GM21360 (cell line): ENCODE results near the gene AEN.

ENCODE experiments used
- ATAC-seq: cut with Tn5 transposase; IDR thresholded peaks from one replicate; pipeline ENCODE4 v1.9.1; 2021; ENCODE audit warnings: mild to moderate bottlenecking, moderate library complexity; ENCODE audit not compliant: unreplicated experiment

The AEN gene

GRCh38 chr15:88661761-88662556 lies 40.8 kb downstream of the AEN start:
- ATAC-seq, result no peak

GRCh38 chr15:88663141-88663621 lies 42.0 kb downstream of the AEN start:
- ATAC-seq, result no peak

- ATAC-seq, result no peak
Measured at GRCh38 chr15:88664151-88664778, 43.1 kb downstream of the AEN start.

- ATAC-seq, result no peak
Measured at GRCh38 chr15:88674661-88675060, 53.5 kb downstream of the AEN start.

GRCh38 chr15:88678755-88679154 lies 57.6 kb downstream of the AEN start:
- ATAC-seq, result no peak

GRCh38 chr15:88680241-88681001 lies 59.3 kb downstream of the AEN start:
- no peak for ATAC-seq

- ATAC-seq, result no peak
Measured at GRCh38 chr15:88681610-88682221, 60.6 kb downstream of the AEN start.
